Measurements from ENCODE around the gene SUCLA2.
"Not testable (repeated sequence)": the region's sequence is repeated elsewhere in the genome, so short reads cannot be mapped to it uniquely, and the experiment has no call there.

The SUCLA2 gene

DNA sequence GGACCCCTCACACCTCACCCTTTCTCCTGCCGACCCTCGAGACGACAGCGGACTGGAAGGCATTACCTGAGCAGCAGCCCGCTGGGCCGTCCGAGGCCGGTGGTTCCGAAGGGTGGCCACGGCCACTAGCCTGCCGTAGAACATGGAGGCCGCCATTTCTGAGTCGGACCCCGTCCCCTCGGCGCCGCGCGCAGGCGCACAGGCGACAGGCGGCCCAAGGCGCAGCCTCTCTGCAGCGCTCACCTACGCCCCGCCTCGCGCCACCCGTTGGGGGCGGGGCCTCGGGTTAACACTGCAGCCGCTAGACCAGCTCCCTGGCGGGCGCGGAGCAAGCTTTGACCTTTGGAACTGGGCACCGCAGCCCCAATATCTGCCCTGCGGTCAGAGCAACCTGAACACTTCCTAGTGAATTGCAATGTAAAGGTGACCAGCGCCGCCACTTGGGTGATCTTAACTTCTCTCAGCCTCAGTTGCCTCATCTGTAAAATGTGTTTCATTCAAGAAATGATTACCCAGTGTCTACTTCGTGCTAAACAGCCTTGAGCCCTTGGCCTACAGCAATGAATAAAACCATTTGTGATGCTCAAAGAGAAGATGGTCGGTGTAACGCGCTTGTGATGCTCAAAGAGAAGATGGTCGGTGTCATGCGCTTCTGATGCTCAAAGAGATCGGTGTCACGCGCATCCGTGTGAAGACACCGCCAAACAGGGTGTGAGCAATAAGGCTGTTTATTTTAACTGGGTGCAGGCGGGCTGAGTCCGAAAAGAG lies at the start of gene SUCLA2:
TSS of gene SUCLA2 (minus strand) at position 160 of the 768 bp plus-strand sequence. CDS start at position 156, 4 bp downstream.
- DNase-seq, result peak; percentile 81

DNA sequence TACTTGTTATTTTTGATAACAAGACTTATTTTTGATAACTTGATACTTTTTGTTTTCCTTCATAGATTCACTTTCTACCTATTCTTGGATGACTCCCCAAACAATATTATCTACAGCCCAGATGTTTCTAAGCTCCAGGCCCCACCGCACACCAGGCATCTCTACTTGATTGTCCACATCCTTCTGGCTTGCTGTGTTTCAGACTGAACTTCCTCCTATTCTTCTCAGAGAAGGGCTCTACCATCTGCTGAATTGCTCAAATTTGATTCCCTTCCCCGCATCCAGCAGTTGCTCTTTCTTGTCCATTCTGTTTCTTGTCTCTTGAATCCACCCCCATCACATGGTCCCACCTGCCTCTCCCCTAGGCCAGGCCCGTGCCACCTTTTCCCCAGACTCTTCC lies 49.5 kb upstream of the SUCLA2 start:
- no peak for DNase-seq

DNA sequence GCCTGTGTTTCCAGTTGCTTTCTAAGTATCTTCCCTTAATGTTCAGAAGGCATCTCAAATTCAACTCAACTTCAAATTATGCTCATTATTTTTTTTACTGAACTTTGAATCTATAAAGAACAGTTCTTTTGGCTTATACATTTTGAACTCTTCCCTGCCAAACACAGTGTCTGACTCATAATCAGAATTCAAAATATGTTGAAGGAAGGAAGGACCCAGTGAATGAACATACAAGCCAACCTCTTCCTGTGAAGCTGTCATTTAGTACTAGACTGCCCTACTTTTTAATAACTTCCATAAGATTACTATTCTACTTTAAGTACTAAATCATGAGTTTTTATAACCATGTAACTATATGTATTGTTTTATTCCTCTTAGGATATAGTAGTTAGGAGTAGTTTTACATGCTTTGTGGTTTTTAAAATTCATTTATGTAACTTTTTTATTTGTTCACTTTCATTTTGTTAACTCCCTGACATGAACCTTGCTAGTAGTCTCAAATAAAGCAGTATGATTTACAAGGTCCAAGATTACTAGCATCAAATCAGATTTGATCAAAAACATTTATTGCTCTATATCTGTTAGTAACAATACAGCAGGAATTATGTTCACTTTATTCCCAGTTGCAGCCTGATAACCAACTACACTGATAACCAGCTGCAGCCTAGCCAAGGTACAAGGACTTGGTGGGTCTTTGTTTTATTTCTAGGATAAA lies 42.9 kb upstream of the SUCLA2 start:
- no peak for DNase-seq

DNA sequence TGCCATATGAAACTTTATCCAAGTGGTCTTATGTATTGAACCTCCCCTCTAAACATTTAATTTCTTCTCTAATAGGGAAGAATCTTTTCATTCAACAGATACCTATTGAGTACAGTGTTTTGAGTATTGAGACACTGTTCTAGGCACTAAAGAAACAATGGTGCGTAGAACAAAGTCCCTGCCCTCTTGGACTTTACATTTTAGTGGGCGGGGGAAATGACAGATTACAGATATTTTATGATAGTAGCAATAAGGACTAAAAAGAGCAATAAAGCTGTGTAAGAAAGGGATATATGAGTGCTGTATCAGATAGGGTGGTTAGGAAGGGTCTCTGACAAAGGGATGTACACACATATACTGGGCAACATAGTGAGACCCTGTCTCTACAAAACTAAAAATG lies 41.8 kb upstream of the SUCLA2 start:
- DNase-seq, result no peak

DNA sequence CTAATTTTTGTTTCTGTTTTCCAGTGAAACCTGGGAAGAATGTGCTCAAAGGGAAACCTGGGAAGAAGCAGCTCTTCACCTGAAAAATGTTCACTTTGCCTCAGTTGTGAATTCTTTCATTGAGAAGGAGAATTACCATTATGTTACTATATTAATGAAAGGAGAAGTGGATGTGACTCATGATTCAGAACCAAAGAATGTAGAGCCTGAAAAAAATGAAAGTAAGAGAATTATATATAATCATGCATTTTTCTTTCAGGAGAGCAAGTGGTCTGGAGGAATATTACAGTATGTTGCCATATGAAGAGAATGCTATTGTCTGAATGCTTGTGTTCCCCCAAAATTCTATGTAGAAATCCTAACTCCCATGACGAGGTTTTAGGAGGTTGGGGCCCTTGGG lies 39.8 kb upstream of the SUCLA2 start:
- no peak for DNase-seq

DNA sequence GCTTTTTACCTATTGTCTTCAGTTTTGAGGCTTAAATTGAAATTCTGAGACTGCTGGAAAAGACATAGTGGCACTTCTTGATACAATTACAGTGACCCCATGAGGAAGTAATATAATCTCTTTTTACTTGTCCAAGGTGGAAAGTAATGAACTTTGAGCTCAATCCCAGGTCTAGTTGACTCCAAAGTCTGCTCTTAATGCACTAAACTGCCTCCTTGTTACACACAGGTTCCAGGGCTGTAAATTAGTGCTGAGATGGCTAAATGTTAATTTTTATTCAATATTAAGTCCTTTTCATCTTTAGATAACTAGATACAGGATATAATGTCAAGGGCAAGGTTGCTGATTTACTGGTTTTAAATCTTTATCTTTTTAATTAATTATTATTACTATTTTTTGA lies 39.0 kb upstream of the SUCLA2 start:
- no peak for DNase-seq

DNA sequence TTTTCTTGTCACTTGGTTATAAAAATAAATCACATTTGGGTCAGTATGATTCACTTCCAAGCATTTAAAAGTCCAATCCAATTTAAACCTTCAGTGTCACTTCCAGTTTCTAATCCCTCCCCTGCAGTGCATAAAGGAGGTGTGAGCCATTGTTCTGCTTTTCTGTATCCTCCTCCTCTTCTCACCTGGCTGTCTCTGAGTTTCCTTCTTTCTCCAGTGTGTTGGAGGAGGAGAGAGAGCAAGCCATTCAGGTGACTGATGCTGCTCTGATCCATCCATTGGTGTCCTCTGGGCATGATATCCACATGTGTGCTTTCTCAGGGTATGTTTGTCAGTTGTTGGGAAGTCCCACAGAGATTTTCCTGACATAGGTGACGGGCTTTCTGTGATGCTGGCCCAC lies 37.7 kb upstream of the SUCLA2 start:
- DNase-seq, result no peak

DNA sequence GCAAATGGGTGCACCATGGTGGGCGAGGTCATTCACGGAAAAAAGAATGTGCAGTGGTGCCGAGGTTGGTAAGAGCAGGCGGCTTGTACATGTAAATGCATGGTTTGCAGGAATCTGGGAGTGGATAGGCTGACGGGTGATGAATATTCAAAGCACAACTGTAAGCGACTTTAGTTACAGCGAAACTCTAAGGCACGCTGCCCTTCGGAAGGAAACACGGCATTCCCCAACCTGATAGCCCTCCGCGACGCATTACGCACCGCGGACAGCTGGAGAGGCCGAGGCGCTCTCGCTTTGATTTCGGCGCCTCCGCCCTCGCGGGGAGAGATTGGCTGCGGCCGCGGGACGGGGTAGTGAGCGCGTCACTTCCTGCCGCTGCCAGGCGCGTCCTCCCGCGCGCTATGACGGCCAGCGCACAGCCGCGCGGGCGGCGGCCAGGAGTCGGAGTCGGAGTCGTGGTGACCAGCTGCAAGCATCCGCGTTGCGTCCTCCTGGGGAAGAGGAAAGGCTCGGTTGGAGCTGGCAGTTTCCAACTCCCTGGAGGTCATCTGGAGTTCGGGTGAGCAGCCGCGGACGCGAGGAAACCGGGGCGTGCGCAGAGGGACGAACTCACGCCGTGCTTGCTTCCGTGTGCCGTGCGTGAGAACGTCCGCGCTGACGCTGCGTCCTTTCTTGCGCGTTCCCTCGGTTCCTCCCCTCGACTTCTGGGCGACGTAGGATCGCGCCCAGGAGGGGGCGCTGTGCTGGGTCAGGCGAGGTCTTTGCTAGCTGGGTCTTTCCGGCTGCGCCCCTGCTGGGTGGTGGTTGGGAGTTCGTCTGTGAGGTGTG lies 36.5 kb upstream of the SUCLA2 start, which contains the start of gene NUDT15:
TSS of gene NUDT15 (plus strand) at position 381 of the 828 bp plus-strand sequence. CDS start at position 402, 21 bp downstream.
- peak; percentile 96 for DNase-seq

DNA sequence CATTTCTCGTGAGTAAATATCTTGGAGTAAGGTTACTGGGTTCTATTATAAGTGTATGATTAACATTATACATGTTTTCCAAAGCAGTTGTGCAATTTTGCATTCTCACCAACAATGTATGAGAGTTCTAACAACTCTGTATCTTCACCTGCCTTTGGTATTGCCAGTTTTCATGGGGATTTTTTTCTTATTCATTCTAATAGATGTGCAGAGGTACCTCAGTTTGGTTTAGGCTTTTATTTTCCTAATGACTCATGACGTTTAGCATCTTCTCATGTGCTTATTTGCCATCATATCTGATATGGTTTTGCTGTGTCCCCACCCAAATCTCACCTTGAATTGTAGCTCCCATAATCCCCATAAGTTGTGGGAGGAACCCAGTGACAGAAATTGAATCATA lies 28.8 kb upstream of the SUCLA2 start:
- no peak for DNase-seq

DNA sequence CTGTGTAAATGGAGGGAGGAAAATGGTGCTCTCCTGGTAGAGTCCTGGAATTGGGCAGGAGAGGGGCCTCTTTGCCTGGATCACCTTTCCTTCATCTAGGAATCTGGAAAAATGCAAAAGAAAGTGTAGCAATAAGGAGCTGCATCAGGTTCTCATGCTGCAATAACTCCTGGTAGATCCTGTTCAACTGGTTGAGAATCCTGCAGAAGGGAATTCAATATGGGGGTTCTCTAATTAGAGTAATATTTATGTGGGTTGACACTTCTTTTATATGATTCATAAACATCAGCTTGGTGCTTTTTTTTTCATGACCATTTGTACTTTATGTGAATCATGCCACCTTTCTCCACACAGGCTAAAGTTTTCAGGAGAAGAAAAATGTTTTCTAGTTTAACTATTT lies 27.0 kb upstream of the SUCLA2 start:
- DNase-seq, result no peak

DNA sequence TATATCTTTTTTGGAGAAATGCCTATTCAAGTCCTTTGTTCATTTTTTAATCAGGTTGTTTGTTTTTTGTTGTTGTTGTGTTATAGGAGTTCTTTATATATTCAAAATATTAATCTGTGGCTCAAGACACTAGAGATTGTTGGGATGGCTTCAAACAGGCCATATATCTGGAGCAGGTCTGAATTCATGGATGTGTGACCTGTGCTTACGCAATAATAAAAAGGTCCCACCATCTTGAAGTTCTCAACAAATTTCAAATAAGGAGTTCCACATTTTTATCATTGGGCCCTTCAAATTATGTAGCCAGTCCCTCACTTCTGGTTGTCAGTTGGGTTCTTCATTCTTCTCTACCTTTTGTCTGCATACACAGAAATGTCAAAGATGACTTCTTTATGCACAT lies 18.7 kb upstream of the SUCLA2 start:
- DNase-seq, result no peak

DNA sequence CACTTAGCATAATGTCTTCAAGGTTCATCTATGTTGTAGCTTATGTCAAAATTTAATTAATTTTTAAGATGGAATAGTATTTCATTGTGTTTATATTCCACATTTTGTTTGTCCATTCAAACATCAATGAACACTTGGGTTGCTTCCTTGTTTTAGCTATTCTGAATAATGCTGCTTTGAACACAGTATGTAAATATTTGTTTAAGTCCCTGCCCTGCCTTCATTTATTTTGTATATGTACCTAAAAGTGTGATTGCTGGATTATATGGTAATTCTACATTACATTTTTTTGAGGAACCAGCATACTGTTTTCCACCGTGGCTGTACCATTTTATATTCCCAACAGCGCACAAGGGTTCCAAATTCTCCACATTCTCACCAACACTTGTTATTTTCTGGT lies 17.6 kb upstream of the SUCLA2 start:
- no peak for DNase-seq

DNA sequence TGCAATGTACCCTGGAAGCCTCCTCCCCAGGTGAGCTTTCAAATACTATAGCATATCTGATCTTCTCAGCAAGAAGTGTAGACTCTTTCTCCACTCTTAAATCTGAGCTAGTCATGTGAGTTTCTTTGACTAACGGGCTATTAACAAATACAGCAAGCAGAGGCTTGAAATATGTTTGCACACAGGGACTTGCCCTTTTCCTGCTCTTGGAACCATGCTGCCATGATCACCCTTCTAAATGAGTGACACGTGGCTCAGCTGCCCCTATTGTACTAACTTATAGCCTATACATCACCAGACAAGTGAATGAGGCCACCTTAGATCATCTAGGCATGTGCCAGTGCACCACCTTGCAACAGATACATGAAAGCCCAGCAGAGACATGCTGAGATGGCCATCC lies 13.3 kb upstream of the SUCLA2 start:
- DNase-seq, result no peak

DNA sequence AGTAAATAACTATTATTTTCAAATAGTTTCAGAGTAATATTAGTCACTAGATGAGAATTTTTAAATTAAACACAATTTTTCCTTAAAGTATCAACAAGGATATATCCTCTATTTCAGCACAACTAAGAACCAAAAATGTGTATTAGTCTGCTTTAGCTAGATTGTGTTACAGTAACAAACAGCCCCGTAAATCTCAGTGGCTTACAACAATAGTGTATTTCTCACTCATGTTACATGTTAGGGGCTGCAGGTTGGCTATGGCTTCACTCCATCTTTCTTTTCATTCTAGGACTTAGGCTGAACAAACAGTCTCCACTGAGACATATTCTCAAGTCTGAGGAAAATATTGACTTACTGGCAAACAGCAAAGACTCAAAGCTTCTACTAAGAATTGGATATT lies 11.6 kb upstream of the SUCLA2 start:
- DNase-seq, result no peak

DNA sequence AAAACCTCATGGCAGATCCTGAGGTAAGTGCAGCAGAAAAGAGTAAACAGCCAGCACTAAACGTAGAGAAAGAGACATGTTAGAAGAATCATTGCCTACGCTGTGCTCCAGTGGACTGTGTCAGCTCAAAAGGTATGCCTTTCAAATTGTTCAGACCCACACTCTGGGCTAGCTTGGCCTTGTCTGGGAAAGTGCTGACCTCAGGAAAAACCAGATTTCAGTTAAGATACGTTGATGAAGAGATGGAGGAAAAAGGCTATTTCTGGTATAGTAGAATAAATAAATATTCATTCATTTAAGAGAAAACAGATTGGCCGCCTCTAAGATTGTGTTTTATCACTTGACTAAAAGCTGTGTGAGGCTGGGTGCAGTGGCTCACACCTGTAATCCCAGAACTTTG lies 9.6 kb upstream of the SUCLA2 start:
- DNase-seq, result no peak

DNA sequence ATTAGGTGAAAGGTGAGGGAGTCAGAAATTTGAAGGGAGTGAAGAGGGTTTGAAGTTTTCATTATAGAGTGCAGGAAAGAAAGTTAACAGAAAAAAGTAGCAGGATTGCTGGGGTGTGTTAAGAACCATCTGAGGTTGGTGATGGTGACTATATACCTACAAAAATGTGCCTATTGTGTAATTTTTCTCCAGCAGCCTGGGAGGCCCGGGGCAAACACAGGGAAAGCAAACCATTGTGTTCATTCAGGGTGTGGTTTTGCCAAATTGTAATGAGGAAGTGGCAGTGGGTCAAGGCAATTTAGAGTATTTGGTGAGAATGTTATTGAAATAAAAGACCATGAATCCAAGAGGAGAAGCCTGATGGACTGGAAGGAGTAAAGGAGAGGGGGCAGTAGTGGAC lies 8.2 kb upstream of the SUCLA2 start:
- DNase-seq, result no peak

DNA sequence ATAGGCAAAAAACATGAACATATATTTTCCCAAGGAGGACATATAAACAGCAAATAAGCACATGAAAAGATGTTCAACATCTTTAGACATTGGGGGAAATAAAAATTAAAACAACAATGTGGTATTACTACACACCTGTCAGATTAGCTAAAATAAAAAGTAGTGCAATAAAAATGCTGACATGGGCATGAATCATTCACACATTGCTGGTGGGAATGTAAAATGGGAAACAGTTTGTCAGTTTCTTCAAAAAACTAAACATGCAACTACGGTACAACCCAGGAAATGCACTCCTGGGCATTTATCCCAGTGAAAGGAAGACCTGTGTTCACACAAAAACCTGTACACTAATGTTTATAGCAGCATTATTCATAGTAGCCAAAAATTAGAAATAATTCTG lies 5.3 kb upstream of the SUCLA2 start:
- DNase-seq, result no peak

DNA sequence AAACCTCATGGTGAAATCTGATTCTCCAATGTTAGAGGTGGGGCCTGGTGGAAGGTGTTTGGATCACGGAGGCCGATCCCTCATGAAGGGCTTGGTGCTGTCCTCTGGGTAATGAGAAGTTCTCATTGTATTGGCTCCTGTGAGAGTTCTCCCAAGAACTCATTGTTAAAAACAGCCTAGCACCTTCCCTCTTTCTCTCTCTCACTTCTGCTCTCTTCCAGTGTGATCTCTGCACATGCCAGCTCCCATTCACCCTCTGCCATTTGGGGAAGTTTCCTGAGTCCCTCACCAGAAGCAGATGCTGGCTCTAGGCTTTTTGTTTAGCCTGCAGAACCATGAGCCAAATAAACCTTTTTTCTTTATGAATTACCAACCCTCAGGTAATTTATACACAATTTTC lies 3.1 kb upstream of the SUCLA2 start:
- DNase-seq, result no peak

DNA sequence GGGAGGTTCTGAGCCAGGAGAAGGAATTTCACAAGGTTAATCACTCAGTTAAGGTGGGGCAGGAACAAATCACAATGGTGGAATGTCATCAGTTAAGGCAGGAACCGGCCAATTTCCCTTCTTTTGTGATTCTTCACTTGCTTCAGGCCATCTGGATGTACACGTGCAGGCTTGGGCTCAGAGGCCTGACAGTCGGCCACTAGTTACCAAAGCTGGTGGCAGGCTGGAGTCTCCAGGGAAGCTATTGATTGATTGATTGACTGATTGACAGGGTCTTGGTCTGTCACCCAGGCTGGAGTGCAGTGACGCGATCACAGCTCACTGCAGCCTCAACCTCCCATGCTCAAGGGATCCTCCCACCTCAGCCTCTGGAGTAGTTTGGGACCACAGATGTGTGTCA lies 926 bp upstream of the SUCLA2 start:
- DNase-seq, result not testable (repeated sequence)

DNA sequence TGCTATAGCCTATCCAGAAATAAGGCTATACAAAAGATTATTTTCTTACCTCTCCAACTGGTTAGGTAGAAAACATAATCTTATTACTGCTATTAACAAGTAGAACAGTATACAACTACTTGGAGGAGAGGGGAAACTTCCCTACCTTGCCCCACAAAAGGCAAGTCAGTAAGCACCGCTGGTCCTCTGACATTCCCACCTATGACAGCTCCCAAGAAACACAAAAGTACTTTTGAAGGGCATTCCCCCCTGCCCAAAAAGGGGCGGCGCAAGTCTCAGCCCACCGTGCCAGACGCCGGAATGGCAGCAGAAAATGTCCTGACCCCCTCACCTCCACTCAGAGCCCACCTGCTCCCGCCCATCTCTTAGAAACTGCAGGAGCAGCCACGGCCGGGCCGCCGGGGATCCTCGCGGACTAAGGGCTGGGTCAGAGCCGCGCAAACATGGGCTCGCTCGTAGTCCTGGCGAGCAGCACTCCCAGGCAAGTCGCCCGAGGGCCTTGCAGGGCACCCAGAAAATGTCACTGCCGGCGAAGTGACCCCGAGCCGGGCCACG lies 437 bp downstream of the SUCLA2 start:
- DNase-seq, result no peak

DNA sequence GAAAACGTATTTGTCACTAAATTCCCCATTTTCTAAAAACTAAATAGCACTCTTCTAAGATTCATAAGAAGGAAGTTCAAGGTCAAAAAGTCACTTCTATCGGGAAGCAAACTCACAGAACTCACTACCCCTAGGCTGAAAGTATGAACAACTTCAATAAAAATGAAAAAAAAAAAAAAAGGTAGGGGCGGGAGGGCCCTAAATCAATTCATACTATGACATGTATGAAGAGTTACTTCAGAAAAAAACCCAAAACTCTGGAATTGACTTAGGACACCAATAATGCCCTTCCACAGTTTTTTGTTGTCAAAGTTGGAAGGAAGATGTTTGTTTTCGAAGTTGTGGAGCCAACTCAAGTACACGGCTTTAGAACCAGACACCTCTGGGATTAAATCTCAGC lies 1.1 kb downstream of the SUCLA2 start:
- DNase-seq, result no peak

DNA sequence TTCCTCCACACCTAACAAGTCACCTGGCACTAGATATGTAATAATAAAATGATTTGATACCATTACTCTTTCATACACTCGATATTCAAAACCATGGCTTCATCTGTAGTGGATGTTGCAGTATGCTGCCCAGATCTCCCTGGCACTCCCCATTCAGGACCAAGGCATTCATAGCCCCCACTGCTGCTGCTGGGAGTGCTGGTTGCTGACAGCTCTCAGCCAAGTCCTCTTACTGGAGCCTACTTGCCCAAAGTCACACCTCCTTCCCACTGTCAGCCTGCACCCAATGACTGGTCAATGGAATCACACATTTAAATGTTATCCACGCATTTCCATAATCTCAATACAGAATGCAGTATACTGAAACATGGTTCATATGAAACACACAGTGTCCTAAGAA lies 3.7 kb downstream of the SUCLA2 start:
- no peak for DNase-seq

DNA sequence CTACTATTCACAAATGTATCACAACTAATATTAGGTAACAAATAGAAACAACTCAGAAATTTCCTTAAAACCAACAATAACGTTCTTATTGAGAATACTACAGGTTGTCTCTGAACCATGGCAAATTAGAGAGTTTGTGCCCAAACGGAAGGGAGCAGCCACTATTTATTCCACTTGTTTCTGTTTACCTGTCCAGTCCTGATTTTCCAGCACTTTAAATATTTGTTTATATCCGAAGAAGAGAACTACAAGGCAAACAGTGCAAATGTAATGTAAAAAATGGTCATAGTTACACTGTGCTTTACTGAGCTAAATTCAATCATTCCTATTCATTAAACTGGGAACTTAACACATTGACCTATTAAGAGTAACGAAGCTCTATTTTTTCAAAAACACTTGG lies 9.2 kb downstream of the SUCLA2 start:
- DNase-seq, result no peak

Measured in NCI-H2171 treated with DMSO at 0.1 percent for 48 hours (cell line).